ENCODE results near the gene CAMTA1.

Gene CAMTA1

DNA sequence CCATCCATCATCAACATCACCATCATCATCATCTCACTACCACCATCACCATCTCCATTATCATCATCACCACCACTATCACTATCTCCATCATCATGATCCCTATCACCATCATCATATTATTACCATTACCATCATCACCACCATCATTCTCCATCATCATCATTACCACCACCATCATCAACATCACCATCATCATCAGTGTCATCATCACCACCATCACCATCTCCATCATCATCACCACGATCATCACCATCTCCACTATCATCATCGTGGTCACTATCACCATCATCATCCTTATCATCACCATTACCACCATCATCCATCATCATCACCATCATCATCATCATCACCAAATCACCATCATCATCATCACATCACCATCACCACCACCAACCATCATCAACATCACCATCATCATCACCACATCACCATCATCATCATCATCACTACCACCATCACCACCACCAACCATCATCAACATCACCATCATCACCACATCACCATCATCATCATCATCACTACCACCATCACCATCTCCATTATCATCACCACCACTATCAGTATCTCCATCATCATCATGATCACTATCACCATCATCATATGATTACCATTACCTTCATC is 783.8 kb downstream of the CAMTA1 start:
- DNase-seq (ENCODE audit: low read depth): no peak
- TF ChIP-seq CTCF (conservative IDR thresholded peaks at IDR 0.05; ENCODE audit: control insufficient read depth, insufficient read depth, low read depth, low read length): no peak
- H3K4me3 ChIP-seq (ENCODE audit: control insufficient read depth, low read depth, low read length): no peak overlapping the region

DNA sequence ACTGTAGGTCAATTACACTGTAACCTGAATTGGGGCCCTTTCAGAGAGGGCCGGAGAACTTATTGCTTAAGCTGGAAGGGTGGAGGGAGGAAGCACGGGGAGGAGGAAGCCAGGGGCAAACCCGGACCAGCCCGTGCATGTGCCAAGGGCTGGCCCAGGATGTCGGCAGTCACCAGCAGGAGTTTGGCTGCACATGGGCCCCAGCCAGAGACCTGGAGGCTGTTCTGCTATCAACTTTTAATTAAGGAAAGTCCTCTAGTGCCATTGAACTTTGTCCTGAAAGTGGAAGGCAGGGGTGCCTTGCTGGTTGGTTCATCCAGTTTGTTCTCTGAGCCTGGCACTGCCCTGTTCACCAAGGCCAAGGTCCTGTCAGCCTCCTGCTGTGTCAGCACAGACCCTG is 785.1 kb downstream of the CAMTA1 start:
- TF ChIP-seq CTCF (conservative IDR thresholded peaks at IDR 0.05; ENCODE audit: control insufficient read depth, insufficient read depth, low read depth, low read length): no peak

DNA sequence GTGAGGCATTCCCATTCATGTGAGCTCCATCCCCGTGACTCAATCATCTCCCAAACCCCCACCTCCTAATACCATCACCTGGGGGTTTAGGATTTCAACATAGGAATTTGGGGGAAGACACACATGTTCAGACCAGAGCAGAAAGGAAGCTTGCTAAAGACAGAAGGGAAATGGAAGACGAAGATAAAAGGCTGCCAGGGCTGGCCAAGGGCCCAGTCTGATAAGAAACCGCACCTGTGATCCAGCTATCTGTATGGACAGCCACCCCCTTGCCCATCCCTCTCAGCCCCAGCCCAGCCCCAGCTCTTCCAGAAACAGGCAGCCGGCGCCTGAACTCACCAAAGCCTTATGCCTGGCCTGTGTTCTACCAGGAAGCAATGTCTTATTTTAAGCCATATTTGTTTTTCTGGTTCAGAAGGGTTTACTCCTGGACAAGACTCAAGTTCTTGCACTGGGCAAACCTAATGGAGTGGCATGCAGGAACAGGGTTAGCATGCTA is 787.4 kb downstream of the CAMTA1 start:
- no peak for DNase-seq (ENCODE audit: low read depth)
- no peak for TF ChIP-seq CTCF (conservative IDR thresholded peaks at IDR 0.05; ENCODE audit: control insufficient read depth, insufficient read depth, low read depth, low read length)
- H3K4me3 ChIP-seq (ENCODE audit: control insufficient read depth, low read depth, low read length): no peak overlapping the region

More for the DNA sequence above, 785.1 kb downstream of the CAMTA1 start:
- DNase-seq (ENCODE audit: low read depth): no peak
- no peak overlapping the region for H3K4me3 ChIP-seq (ENCODE audit: control insufficient read depth, low read depth, low read length)

- no peak for DNase-seq (ENCODE audit: low read depth)
- no peak overlapping the region for H3K4me3 ChIP-seq (ENCODE audit: control insufficient read depth, low read depth, low read length)
- TF ChIP-seq CTCF (conservative IDR thresholded peaks at IDR 0.05; ENCODE audit: control insufficient read depth, insufficient read depth, low read depth, low read length): no peak
Observed at GRCh38 chr1:7573481-7573880, 788.2 kb downstream of the CAMTA1 start.

- peak; percentile 4 for DNase-seq (ENCODE audit: low read depth)
- TF ChIP-seq CTCF (conservative IDR thresholded peaks at IDR 0.05; ENCODE audit: control insufficient read depth, insufficient read depth, low read depth, low read length): no peak
- H3K4me3 ChIP-seq (ENCODE audit: control insufficient read depth, low read depth, low read length): no peak overlapping the region
Observed at GRCh38 chr1:7574121-7575040, 789.1 kb downstream of the CAMTA1 start.

GRCh38 chr1:7575041-7575400 is 789.8 kb downstream of the CAMTA1 start:
- TF ChIP-seq CTCF (conservative IDR thresholded peaks at IDR 0.05; ENCODE audit: control insufficient read depth, insufficient read depth, low read depth, low read length): no peak
- no peak for DNase-seq (ENCODE audit: low read depth)
- no peak overlapping the region for H3K4me3 ChIP-seq (ENCODE audit: control insufficient read depth, low read depth, low read length)

Measured in fibroblast of mammary gland (primary cell).